GM23248 (cell line): ENCODE data around the gene PACRGL. TPM values are rescaled to one million over a fixed set of nuclear protein-coding genes. Genes with fewer than 3 reads are reported as not detected.

Experiments
- DNase-seq: peaks from one replicate; pipeline ENCODE4 v3.0.0-alpha.2; 2015
- H2AFZ ChIP-seq: fragments of 200-600 bp; sonication (generic); 2 replicates; pipeline ENCODE4 v1.6.1; 2016; ENCODE audit warnings: antibody characterized with exemption
- H3F3A ChIP-seq: fragments of 200-600 bp; sonication (generic); 2 replicates; pipeline ENCODE4 v1.6.1; 2016; ENCODE audit warnings: mild to moderate bottlenecking, antibody characterized with exemption, mixed run types; ENCODE audit not compliant: insufficient read depth
- H3K27ac ChIP-seq: fragments of 200-600 bp; sonication (generic); 2 replicates; pipeline ENCODE4 v1.5.1; 2016; ENCODE audit warnings: mild to moderate bottlenecking
- H3K27me3 ChIP-seq: fragments of 200-600 bp; sonication (generic); replicated peaks from 2 replicates; pipeline ENCODE4 v1.6.1; 2016; ENCODE audit warnings: mild to moderate bottlenecking; ENCODE audit not compliant: insufficient read depth
- H3K36me3 ChIP-seq: fragments of 200-600 bp; sonication (generic); 2 replicates; pipeline ENCODE4 v1.6.1; 2016; ENCODE audit warnings: low read depth, mild to moderate bottlenecking
- H3K4me1 ChIP-seq: fragments of 200-600 bp; sonication (generic); 2 replicates; pipeline ENCODE4 v1.6.1; 2016; ENCODE audit warnings: mild to moderate bottlenecking; ENCODE audit not compliant: insufficient read depth
- H3K4me2 ChIP-seq: fragments of 200-600 bp; sonication (generic); one replicate; pipeline ENCODE4 v1.6.1; 2016; ENCODE audit warnings: mild to moderate bottlenecking; ENCODE audit not compliant: unreplicated experiment
- H3K4me3 ChIP-seq: fragments of 200-600 bp; sonication (generic); 2 replicates; pipeline ENCODE4 v1.5.1; 2016; ENCODE audit warnings: mild to moderate bottlenecking
- H3K79me2 ChIP-seq: fragments of 200-600 bp; sonication (generic); 2 replicates; pipeline ENCODE4 v1.6.1; 2016; ENCODE audit warnings: mild to moderate bottlenecking; ENCODE audit not compliant: insufficient read depth
- H3K9ac ChIP-seq: fragments of 200-600 bp; sonication (generic); 2 replicates; pipeline ENCODE4 v1.6.1; 2016; ENCODE audit warnings: mild to moderate bottlenecking
- H3K9me2 ChIP-seq: fragments of 200-600 bp; sonication (generic); 2 replicates; pipeline ENCODE4 v1.6.1; 2016; ENCODE audit warnings: mixed run types, mild to moderate bottlenecking, moderate library complexity; ENCODE audit not compliant: insufficient read depth
- H3K9me3 ChIP-seq: fragments of 200-600 bp; sonication (generic); one replicate; pipeline ENCODE4 v1.6.1; 2017; ENCODE audit warnings: low read depth
- H4K20me1 ChIP-seq: fragments of 200-600 bp; sonication (generic); 2 replicates; pipeline ENCODE4 v1.6.0; 2016; ENCODE audit not compliant: insufficient read depth
- EZH2 ChIP-seq: fragments of 200-600 bp; sonication (generic); IDR thresholded peaks from 2 replicates; pipeline ENCODE4 v1.6.1; 2018; ENCODE audit warnings: antibody characterized with exemption, mild to moderate bottlenecking; ENCODE audit not compliant: insufficient read depth, poor library complexity, severe bottlenecking
- EZH2phosphoT487 ChIP-seq: fragments of 200-600 bp; sonication (generic); IDR thresholded peaks from 2 replicates; pipeline ENCODE4 v1.6.1; 2018; ENCODE audit warnings: antibody characterized with exemption, moderate library complexity, mild to moderate bottlenecking, low read depth; ENCODE audit not compliant: insufficient read depth
- WGBS, 2 experiments: methylation state at CpG; one replicate each; pipeline ENCODE4 v1.1.6; 2015 to 2017; ENCODE audit warnings: low lambda C conversion rate in 2 of 2, low coverage in 1 of 2; ENCODE audit errors: missing lambda C conversion rate in 2 of 2; 5-methylcytosine and 5-hydroxymethylcytosine counted together
- in situ Hi-C: fragments of 300-500 bp; cut with MboI; formaldehyde crosslinking; loops from 2 replicates; pipeline ENCODE4 v1.15.0; 2020
- polyA plus RNA-seq: library from polyadenylated mRNA; unstranded; fragments of >200 nt; fragmentation: Nextera tagmentation; extraction: Ambion mirVana; gene quantifications from 2 replicates; pipeline ENCODE4 v1.2.1, GENCODE V29; 2016
- total RNA-seq: library from RNA; depleted of rRNA; stranded (reverse); fragments of >200 nt; shearing (Covaris generic); gene quantifications from 2 replicates; pipeline ENCODE4 v1.2.3, GENCODE V29; 2014

PACRGL gene
- total and polyA plus RNA-seq, 2 experiments from 2014 or later: 10.8 to 24.6 TPM

GRCh38 chr4:20787940-20788665 is 87.8 kb downstream of the PACRGL start:
- no peak for DNase-seq
- Histone ChIP-seq H3K27me3 (no peaks in the 10 kb centered on the region), H4K20me1 (no peaks in the 10 kb centered on the region), H2AFZ (no peak overlapping the region), H3F3A (no peaks in the 10 kb centered on the region), H3K36me3 (no peaks in the 10 kb centered on the region), H3K27ac (no peak overlapping the region), H3K9ac (no peak overlapping the region), H3K4me1 (no peaks in the 10 kb centered on the region), H3K79me2 (no peaks in the 10 kb centered on the region), H3K9me3 (no peaks in the 10 kb centered on the region), H3K4me2 (no peak overlapping the region), H3K9me2 (no peaks in the 10 kb centered on the region), H3K4me3 (no peak overlapping the region)
- in situ Hi-C loops: loop anchor here (25.0 kb wide), 1 partner anchor 674 kb away; no protein-coding TSS in a partner anchor
- 59 to 72% methylated on average over 2 of the region's 2 CpGs for WGBS, 2 experiments
- TF ChIP-seq EZH2 (no peak), EZH2phosphoT487 (no peak)
